ENCODE results near the gene TBC1D14. TPM values are rescaled to one million over a fixed set of nuclear protein-coding genes. Genes with fewer than 3 reads are reported as not detected.

Gene TBC1D14
- total and polyA plus RNA-seq, 9 of the 15 experiments (the other 6 are each of a cell fraction or from before 2014, with no cell fraction given): 2.1 to 59.6 (median 44.8) TPM

DNA sequence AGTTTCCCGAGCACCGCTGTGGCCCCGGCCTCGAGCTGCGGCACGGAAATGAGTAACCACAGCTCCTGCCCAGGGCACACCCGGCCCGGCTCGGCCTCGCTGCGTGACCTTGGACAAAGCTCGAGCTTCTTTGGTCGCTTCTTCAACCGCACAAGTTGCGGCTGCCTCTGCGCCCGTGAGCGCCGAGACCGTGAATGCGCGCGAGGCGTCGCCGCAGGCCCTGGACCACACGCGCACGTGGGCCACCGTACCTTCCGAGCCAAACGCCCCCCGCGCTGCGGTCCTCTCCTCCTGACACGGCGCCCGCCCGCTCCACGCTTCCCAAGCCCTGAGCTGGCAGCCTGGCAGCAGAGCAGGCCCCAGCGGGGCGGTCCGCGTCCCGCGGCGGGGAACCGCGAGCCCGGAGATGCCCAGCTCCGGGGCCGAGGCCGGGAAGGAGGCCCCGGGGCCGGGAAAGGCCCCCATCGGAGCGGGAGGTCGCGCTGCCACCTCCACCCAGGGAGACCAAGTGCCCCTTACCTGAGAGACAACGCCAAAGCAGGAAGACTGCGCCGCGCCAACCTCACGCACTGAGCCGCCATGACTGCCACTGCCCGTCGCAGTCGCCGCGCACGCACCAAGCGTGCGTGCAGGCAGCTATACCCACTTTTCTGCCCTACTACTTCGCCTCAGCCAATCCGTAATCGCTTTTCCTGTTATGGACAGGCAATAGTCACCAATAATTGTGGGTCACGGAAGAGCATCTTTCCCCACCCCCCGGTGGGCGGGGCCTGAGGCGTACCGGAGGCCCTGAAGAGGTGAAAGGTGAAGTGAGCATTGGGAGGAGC lies 158.0 kb downstream of the TBC1D14 start, which contains the start of gene GRPEL1 (continued):
- no peak for TF ChIP-seq ZNF318 (IDR thresholded peaks at IDR 0.05; ENCODE audit: borderline replicate concordance in 1 of 2, low read depth in 1 of 2)
- TF ChIP-seq CBX1 (IDR thresholded peaks at IDR 0.05; ENCODE audit: low read depth): no peak
- no peak for TF ChIP-seq CHD7 (IDR thresholded peaks at IDR 0.05; ENCODE audit: low read depth, low read length)
- 0 out of 4 replicates have a peak, but pooled peaks of 1 of the 2 experiments have one; percentile 30 for TF ChIP-seq MAZ (CRISPR knock-in tag; conservative IDR thresholded peaks at IDR 0.05 in 1 of 2, IDR thresholded peaks at IDR 0.05 in 1 of 2)
- no peak for TF ChIP-seq NR4A1 (CRISPR knock-in tag; IDR thresholded peaks at IDR 0.05)
- no peak for TF ChIP-seq NR4A1 (tag; IDR thresholded peaks at IDR 0.05)

Measured in K562 (cell line).